MM.1S (cell line): Measurements from ENCODE around the gene ADSS1.

ENCODE experiments used
- DNase-seq: peaks from one replicate; pipeline ENCODE4 v3.0.0-alpha.2; 2015
- H2AFZ ChIP-seq: fragments of 300-600 bp; sonication (generic); 2 replicates; pipeline ENCODE4 v1.6.0; 2016; ENCODE audit warnings: antibody characterized with exemption, low read length
- H3F3A ChIP-seq: fragments of 300-600 bp; sonication (generic); 2 replicates; pipeline ENCODE4 v1.6.1; 2016; ENCODE audit warnings: mild to moderate bottlenecking, antibody characterized with exemption, low read length, moderate library complexity, mixed read lengths; ENCODE audit not compliant: insufficient read depth
- H3K27ac ChIP-seq: fragments of 300-600 bp; sonication (generic); 2 replicates; pipeline ENCODE4 v1.5.1; 2016; ENCODE audit warnings: mild to moderate bottlenecking, low read length
- H3K27me3 ChIP-seq: fragments of 300-600 bp; sonication (generic); replicated peaks from 2 replicates; pipeline ENCODE4 v1.6.0; 2016; ENCODE audit warnings: low read length; ENCODE audit not compliant: insufficient read depth
- H3K36me3 ChIP-seq: fragments of 300-600 bp; sonication (generic); replicated peaks from 2 replicates; pipeline ENCODE4 v1.6.1; 2016; ENCODE audit warnings: mild to moderate bottlenecking, low read length, mixed read lengths; ENCODE audit not compliant: insufficient read depth
- H3K4me1 ChIP-seq: fragments of 300-600 bp; sonication (generic); 2 replicates; pipeline ENCODE4 v1.6.1; 2016; ENCODE audit warnings: low read length, mixed read lengths
- H3K4me2 ChIP-seq: fragments of 300-600 bp; sonication (generic); 2 replicates; pipeline ENCODE4 v1.6.0; 2016; ENCODE audit warnings: low read depth, low read length
- H3K4me3 ChIP-seq: fragments of 300-600 bp; sonication (generic); 2 replicates; pipeline ENCODE4 v1.5.1; 2016; ENCODE audit warnings: low read length, mixed read lengths
- H3K79me2 ChIP-seq: fragments of 300-600 bp; sonication (generic); 2 replicates; pipeline ENCODE4 v1.6.1; 2016; ENCODE audit warnings: mixed run types, low read length, mixed read lengths
- H3K9ac ChIP-seq: fragments of 300-600 bp; sonication (generic); 2 replicates; pipeline ENCODE4 v1.6.1; 2016; ENCODE audit warnings: low read length, mixed read lengths
- H3K9me2 ChIP-seq: fragments of 300-600 bp; sonication (generic); replicated peaks from 2 replicates; pipeline ENCODE4 v1.6.1; 2016; ENCODE audit warnings: mild to moderate bottlenecking, low read length, mixed read lengths; ENCODE audit not compliant: insufficient read depth
- H3K9me3 ChIP-seq: fragments of 300-600 bp; sonication (generic); replicated peaks from 2 replicates; pipeline ENCODE4 v1.6.1; 2016; ENCODE audit warnings: mild to moderate bottlenecking, low read length, mixed read lengths; ENCODE audit not compliant: insufficient read depth
- H4K20me1 ChIP-seq: fragments of 300-600 bp; sonication (generic); 2 replicates; pipeline ENCODE4 v1.6.1; 2016; ENCODE audit warnings: mild to moderate bottlenecking, low read length, moderate library complexity, mixed read lengths; ENCODE audit not compliant: insufficient read depth
- CTCF ChIP-seq: fragments of 300-600 bp; sonication (generic); IDR thresholded peaks from 2 replicates; pipeline ENCODE4 v1.5.1; 2016; ENCODE audit warnings: antibody characterized with exemption, low read length, mixed read lengths
- EZH2 ChIP-seq: fragments of 300-600 bp; sonication (generic); optimal IDR thresholded peaks from 2 replicates; pipeline ENCODE3; 2017; ENCODE audit warnings: low read depth, mild to moderate bottlenecking, antibody characterized with exemption, low read length, mixed read lengths
- EZH2phosphoT487 ChIP-seq: fragments of 300-600 bp; sonication (generic); IDR thresholded peaks from 2 replicates; pipeline ENCODE4 v1.6.1; 2018; ENCODE audit warnings: antibody characterized with exemption, low read length

ADSS1 gene

GRCh38 chr14:104739026-104739425, 15.0 kb downstream of the ADSS1 start:
- no peaks in the 10 kb centered on the region for H4K20me1 ChIP-seq
- no peak overlapping the region for H3K9ac ChIP-seq
- no peak overlapping the region for H3K27ac ChIP-seq
- no peak overlapping the region for H2AFZ ChIP-seq
- no peak overlapping the region for H3K4me3 ChIP-seq
- TF ChIP-seq EZH2phosphoT487 = no peak
- no peak for TF ChIP-seq EZH2
- no peak for TF ChIP-seq CTCF
- H3K27me3 ChIP-seq = peaks cover 62% of the 10 kb centered on the region
- no peaks in the 10 kb centered on the region for H3F3A ChIP-seq
- no peaks in the 10 kb centered on the region for H3K36me3 ChIP-seq
- no peaks in the 10 kb centered on the region for H3K79me2 ChIP-seq
- DNase-seq = no peak
- H3K9me2 ChIP-seq = no peaks in the 10 kb centered on the region
- H3K4me1 ChIP-seq = no peaks in the 10 kb centered on the region
- no peaks in the 10 kb centered on the region for H3K9me3 ChIP-seq
- no peak overlapping the region for H3K4me2 ChIP-seq

DNA sequence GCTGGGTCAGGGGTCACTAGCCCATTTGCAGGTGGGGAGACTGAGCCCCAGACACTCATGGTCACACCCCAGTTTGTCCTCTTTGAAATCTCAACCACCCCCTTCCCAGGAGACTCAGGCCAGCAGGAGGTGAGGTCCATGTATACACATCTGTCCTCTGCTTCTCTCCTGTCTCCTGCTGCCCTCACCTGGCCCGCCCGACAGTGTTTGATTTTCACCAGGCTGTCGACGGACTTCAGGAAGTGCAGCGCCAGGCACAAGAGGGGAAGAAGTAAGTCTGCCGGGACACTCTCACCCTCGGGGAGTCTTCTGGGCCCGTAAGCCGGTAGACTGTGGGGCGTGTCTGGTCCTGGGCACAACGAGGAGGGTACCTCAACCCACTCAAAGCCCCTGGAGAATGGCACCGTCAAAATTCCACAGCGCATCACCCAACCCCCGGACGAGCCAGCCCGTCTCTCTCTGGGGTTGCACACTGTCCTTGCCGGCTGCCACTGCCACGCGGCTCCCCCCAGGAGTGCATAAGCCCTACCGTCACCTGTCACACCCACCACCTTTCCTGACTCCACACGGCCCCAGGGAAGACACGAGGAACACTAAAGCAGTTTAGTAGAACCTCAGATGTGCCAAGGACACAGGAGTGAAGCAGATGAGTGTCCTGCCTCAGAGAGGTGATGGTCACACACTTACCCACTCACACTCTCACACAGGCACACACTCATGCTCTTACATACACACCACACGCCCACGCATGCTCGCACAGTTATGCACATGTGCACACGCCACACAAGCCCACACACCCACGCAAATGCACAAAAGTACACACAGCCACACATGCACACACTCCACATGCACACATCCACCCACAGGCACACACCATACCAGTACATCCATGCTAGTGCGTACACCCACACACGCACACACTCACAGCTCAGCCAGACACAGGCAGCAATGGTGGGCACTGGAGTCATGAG, 15.8 kb downstream of the ADSS1 start:
- no peaks in the 10 kb centered on the region for H4K20me1 ChIP-seq
- no peaks in the 10 kb centered on the region for H3K79me2 ChIP-seq
- H3K27me3 ChIP-seq = peaks cover 62% of the 10 kb centered on the region
- TF ChIP-seq EZH2 (no peak), EZH2phosphoT487 (no peak), CTCF (no peak)
- no peak overlapping the region for H3K4me3 ChIP-seq
- DNase-seq = no peak
- no peaks in the 10 kb centered on the region for H3K9me3 ChIP-seq
- H3K9ac ChIP-seq = no peak overlapping the region
- no peaks in the 10 kb centered on the region for H3K9me2 ChIP-seq
- no peak overlapping the region for H3K27ac ChIP-seq
- H3K36me3 ChIP-seq = no peaks in the 10 kb centered on the region
- H3F3A ChIP-seq = no peaks in the 10 kb centered on the region
- H3K4me1 ChIP-seq = no peaks in the 10 kb centered on the region
- H3K4me2 ChIP-seq = no peak overlapping the region
- no peak overlapping the region for H2AFZ ChIP-seq

DNA sequence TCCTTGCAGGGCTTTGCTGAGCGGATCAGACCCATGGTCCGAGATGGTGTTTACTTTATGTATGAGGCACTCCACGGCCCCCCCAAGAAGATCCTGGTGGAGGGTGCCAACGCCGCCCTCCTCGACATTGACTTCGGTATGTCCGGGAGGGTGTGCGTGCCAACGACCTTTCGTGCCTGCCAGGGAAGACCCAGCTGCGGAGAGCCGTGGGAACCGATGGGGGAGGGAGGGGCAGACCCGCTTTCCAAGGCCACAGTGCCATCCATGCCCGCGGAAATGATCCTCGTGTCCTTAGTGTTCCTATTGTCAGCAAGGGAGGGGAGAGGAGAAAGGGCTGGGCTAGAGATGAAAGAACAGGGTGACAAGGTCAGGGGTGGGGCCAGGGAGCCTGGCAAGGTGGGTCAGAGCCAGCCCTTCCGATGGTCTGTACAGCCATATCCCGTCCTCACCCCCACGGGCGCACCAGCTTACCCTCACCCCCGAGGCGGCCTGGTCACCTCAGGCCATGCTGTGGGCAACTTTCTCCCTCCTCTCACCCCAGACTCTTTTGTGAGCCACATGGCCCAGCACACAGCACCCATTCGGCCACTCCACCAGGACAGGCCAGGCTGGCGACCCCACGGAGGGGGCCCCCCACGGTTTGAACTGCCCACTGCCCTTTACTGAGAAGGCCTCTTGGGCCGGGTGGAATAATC, 17.2 kb downstream of the ADSS1 start:
- no peaks in the 10 kb centered on the region for H4K20me1 ChIP-seq
- no peak overlapping the region for H3K4me3 ChIP-seq
- no peak for DNase-seq
- no peak overlapping the region for H2AFZ ChIP-seq
- H3K27ac ChIP-seq = no peak overlapping the region
- no peaks in the 10 kb centered on the region for H3K9me2 ChIP-seq
- no peak overlapping the region for H3K9ac ChIP-seq
- peaks cover 58% of the 10 kb centered on the region for H3K27me3 ChIP-seq
- H3K79me2 ChIP-seq = no peaks in the 10 kb centered on the region
- no peak overlapping the region for H3K4me2 ChIP-seq
- no peaks in the 10 kb centered on the region for H3K9me3 ChIP-seq
- no peaks in the 10 kb centered on the region for H3K36me3 ChIP-seq
- no peaks in the 10 kb centered on the region for H3K4me1 ChIP-seq
- H3F3A ChIP-seq = no peaks in the 10 kb centered on the region
- TF ChIP-seq CTCF = no peak
- TF ChIP-seq EZH2 = no peak
- no peak for TF ChIP-seq EZH2phosphoT487
